GM12878 (cell line): ENCODE data around the gene ASIC2. TPM values are rescaled to one million over a fixed set of nuclear protein-coding genes. Genes with fewer than 3 reads are reported as not detected.

Source experiments
- ATAC-seq: fragments of 200-7000 bp; cut with Tn5 transposase; 3 replicates; pipeline ENCODE4 v1.9.1; 2020; ENCODE audit warnings: mild to moderate bottlenecking, moderate library complexity
- BruUV-seq: library from RNA; stranded (reverse); fragments of 400-500 nt; replicated peaks from 2 replicates; lab custom pipeline; 2021; lab: Mats Ljungman, UMichigan
- CTCF ChIA-PET: fragments of 300-600 bp; sonication (Branson Sonifier 250); formaldehyde crosslinking; extraction: SDS; loops from one replicate; lab custom pipeline; 2021; ENCODE audit warnings: inconsistent platforms; lab: Yijun Ruan, JAX
- POLR2A ChIA-PET: fragments of 350-600 bp; formaldehyde crosslinking; extraction: SDS; loops from one replicate; lab custom pipeline; 2021; ENCODE audit warnings: inconsistent platforms; lab: Charles Lee
- RAD21 ChIA-PET: fragments of 300-600 bp; sonication (Branson Sonifier 250); formaldehyde crosslinking; loops from one replicate; lab custom pipeline; 2023; ENCODE audit warnings: antibody characterized with exemption; ENCODE audit not compliant: unreplicated experiment; lab: Charles Lee
- SMC1A ChIA-PET: fragments of 300-600 bp; sonication (Branson Sonifier 250); formaldehyde crosslinking; loops from one replicate; lab custom pipeline; 2023; ENCODE audit not compliant: unreplicated experiment, uncharacterized antibody; lab: Charles Lee
- DNase-seq: peaks from one replicate; pipeline ENCODE4 v3.0.0-alpha.2; 2011; ENCODE audit warnings: low read depth, low spot score
- FAIRE-seq: peaks from 3 replicates; lab custom pipeline; 2011; peaks lifted over from hg19 to GRCh38; lab: Jason Lieb, UNC
- H2AFZ ChIP-seq: 2 replicates; pipeline ENCODE4 v1.6.0; 2011; ENCODE audit warnings: low read depth, low read length, control low read depth; ENCODE audit not compliant: control insufficient read depth
- H3K27ac ChIP-seq: 2 replicates; pipeline ENCODE4 v1.5.1; 2011; ENCODE audit warnings: control low read depth; ENCODE audit not compliant: control insufficient read depth, insufficient read depth
- H3K27me3 ChIP-seq, 2 experiments: replicated peaks in 1 of 2; 2 replicates each; pipeline versions ENCODE4 v1.6.0 to v1.6.1; 2011; ENCODE audit warnings: low read length in 1 of 2; ENCODE audit not compliant: control insufficient read depth in 2 of 2, insufficient read depth in 2 of 2
- H3K36me3 ChIP-seq, 2 experiments: 2 replicates each; pipeline ENCODE4 v1.5.1; 2011; ENCODE audit warnings: low read length in 1 of 2; ENCODE audit not compliant: control insufficient read depth in 2 of 2, insufficient read depth in 2 of 2
- H3K4me1 ChIP-seq: 2 replicates; pipeline ENCODE4 v1.6.1; 2011; ENCODE audit warnings: mild to moderate bottlenecking, low read length, moderate library complexity, mixed read lengths; ENCODE audit not compliant: control insufficient read depth, insufficient read depth
- H3K4me2 ChIP-seq: 2 replicates; pipeline ENCODE4 v1.6.0; 2011; ENCODE audit warnings: control low read depth; ENCODE audit not compliant: control insufficient read depth, insufficient read depth
- H3K4me3 ChIP-seq: fragments of 200-600 bp; sonication (generic); 2 replicates; pipeline ENCODE4 v1.5.1; 2016
- H3K79me2 ChIP-seq: 2 replicates; pipeline ENCODE4 v1.6.0; 2011; ENCODE audit warnings: low read length; ENCODE audit not compliant: control insufficient read depth, insufficient read depth
- H3K9ac ChIP-seq: 2 replicates; pipeline ENCODE4 v1.8.0; 2011; ENCODE audit warnings: low read length, control low read depth, mixed read lengths; ENCODE audit not compliant: control insufficient read depth, insufficient read depth
- H3K9me3 ChIP-seq: replicated peaks from 3 replicates; pipeline ENCODE4 v1.5.1; 2011; ENCODE audit warnings: mild to moderate bottlenecking, low read length; ENCODE audit not compliant: control insufficient read depth, insufficient read depth
- H4K20me1 ChIP-seq: 2 replicates; pipeline ENCODE4 v1.6.0; 2011; ENCODE audit not compliant: control insufficient read depth, insufficient read depth
- BHLHE40 ChIP-seq, 2 experiments: fragments of 450-650 bp in 1 of 2; IDR thresholded peaks; 2 replicates each; pipeline ENCODE4 v1.6.1; 2011 to 2017; ENCODE audit warnings: low read depth in 2 of 2, borderline replicate concordance in 1 of 2, improper control_type of control experiment in 1 of 2, low read length in 1 of 2, mild to moderate bottlenecking in 1 of 2
- CBX5 ChIP-seq: sonication (generic); IDR thresholded peaks from 2 replicates; pipeline ENCODE4 v1.6.1; 2016; ENCODE audit warnings: low read depth, moderate library complexity, mild to moderate bottlenecking, inconsistent platforms
- CHD2 ChIP-seq: IDR thresholded peaks from 2 replicates; pipeline ENCODE4 v1.6.1; 2011; ENCODE audit warnings: low read depth, low read length, improper control_type of control experiment, borderline replicate concordance
- E4F1 ChIP-seq: fragments of 450-650 bp; IDR thresholded peaks from 2 replicates; pipeline ENCODE4 v1.6.1; 2018; ENCODE audit warnings: borderline replicate concordance, mild to moderate bottlenecking; ENCODE audit not compliant: partially characterized antibody
- KDM1A ChIP-seq: fragments of 200-600 bp; sonication (generic); IDR thresholded peaks from 2 replicates; pipeline ENCODE4 v1.6.1; 2016; ENCODE audit warnings: borderline replicate concordance
- TARDBP ChIP-seq: IDR thresholded peaks from 2 replicates; pipeline ENCODE4 v1.6.1; 2016; ENCODE audit warnings: borderline replicate concordance
- TCF3 ChIP-seq: IDR thresholded peaks from 2 replicates; pipeline ENCODE4 v1.6.1; 2012; ENCODE audit warnings: low read depth, mild to moderate bottlenecking, low read length, borderline replicate concordance; ENCODE audit not compliant: insufficient read depth
- WGBS: methylation state at CpG from one replicate; pipeline ENCODE4 v1.1.6; 2016; ENCODE audit warnings: low lambda C conversion rate; ENCODE audit not compliant: insufficient replicate concordance, insufficient coverage; ENCODE audit errors: missing lambda C conversion rate; 5-methylcytosine and 5-hydroxymethylcytosine counted together
- in situ Hi-C: fragments of 300-500 bp; cut with MboI; formaldehyde crosslinking; loops from 9 replicates; pipeline ENCODE4 v1.14.3; 2018; ENCODE audit warnings: mixed read lengths
- intact Hi-C: fragments of 100-400 bp; cut with micrococcal nuclease; formaldehyde crosslinking; loops from one replicate; pipeline ENCODE4 v1.14.2; 2022; ENCODE audit not compliant: unreplicated experiment
- polyA plus RNA-seq, 11 experiments: library from polyadenylated mRNA; depleted of rRNA in 4 of 11; unstranded in 6 of 11; stranded (reverse) in 5 of 11; fragments of >200 nt; fragmentation: Nextera tagmentation in 4 of 11; fragmentation: Illumina TruSeq in 1 of 11; extraction: Ambion mirVana in 4 of 11; extraction: Trizol in 1 of 11; gene quantifications; 1 replicate in 1 of 11; 2 replicates in 10 of 11; pipeline versions ENCODE4 v1.2.1 to v1.2.3, GENCODE V29; 2011 to 2016; ENCODE audit warnings: inconsistent platforms in 2 of 11, missing spikeins in 2 of 11, low read depth in 1 of 11
- total RNA-seq, 4 experiments: library from RNA; depleted of rRNA in 3 of 4; stranded (reverse); fragments of >200 nt in 3 of 4; fragmentation: Illumina TruSeq in 1 of 4; extraction: Trizol in 1 of 4; gene quantifications; 2 replicates each; pipeline versions ENCODE4 v1.2.1 to v1.2.3, GENCODE V29; 2013 to 2021

The ASIC2 gene
- total and polyA plus RNA-seq, 10 of the 15 experiments (the other 5 are each of a cell fraction or from before 2014, with no cell fraction given), result not detected

- Histone ChIP-seq H4K20me1 (no peaks in the 10 kb centered on the region), H3K36me3 (no peaks in the 10 kb centered on the region), H3K9me3 (no peaks in the 10 kb centered on the region), H2AFZ (no peak overlapping the region), H3K79me2 (no peaks in the 10 kb centered on the region), H3K4me1 (no peaks in the 10 kb centered on the region), H3K9ac (no peak overlapping the region), H3K27me3 (peaks cover 2 to 3% of the 10 kb centered on the region in 2 experiments; a peak in 3 of 4 replicates), H3K27ac (no peak overlapping the region), H3K4me3 (no peak overlapping the region)
- in situ Hi-C loops (no loop called here), intact Hi-C loops (no loop called here)
- no peak for FAIRE-seq
- 2% methylated on average over 3 of the region's 3 CpGs for WGBS
- ChIA-PET CTCF (interaction anchor here (0.8 kb wide), 1 partner anchor 385 kb away, joined by 3 read pairs; no protein-coding TSS in a partner anchor), RAD21 (no interaction called here), SMC1A (no interaction called here), POLR2A (no interaction called here)
- no peak for DNase-seq
- no peak for ATAC-seq
- no TSS peak for BruUV-seq
- TF ChIP-seq KDM1A, result no peak
- TF ChIP-seq, all 136 proteins: peak for 0
- no peak overlapping the region for H3K4me2 ChIP-seq
Measured at GRCh38 chr17:33285413-33285812, 7.7 kb downstream of the ASIC2 start.

- SMC1A ChIA-PET, result no interaction called here
- in situ Hi-C loops, result no loop called here
- Histone ChIP-seq H3K27me3 (peaks cover 3% of the 10 kb centered on the region in 2 experiments; a peak in 3 of 4 replicates), H3K27ac (no peak overlapping the region), H3K4me1 (no peaks in the 10 kb centered on the region), H3K9ac (no peak overlapping the region)
- POLR2A ChIA-PET, result no interaction called here
- TF ChIP-seq CHD2, result no peak
- TF ChIP-seq BHLHE40 (IDR thresholded peaks at IDR 0.05; ENCODE audit: borderline replicate concordance in 1 of 2, low read depth in 2 of 2, low read length in 1 of 2), result no peak
- no peak for TF ChIP-seq TARDBP
- no peak for TF ChIP-seq CBX5
- TF ChIP-seq TCF3, result no peak
- no peak for TF ChIP-seq E4F1
- TF ChIP-seq, all 136 proteins: peak for 0
- H3K4me3 ChIP-seq, result no peak overlapping the region
- no TSS peak for BruUV-seq
- RAD21 ChIA-PET, result no interaction called here
- no peak overlapping the region for H2AFZ ChIP-seq
- H3K36me3 ChIP-seq, result no peaks in the 10 kb centered on the region
- WGBS, result 6% methylated on average over 4 of the region's 4 CpGs
- intact Hi-C loops, result no loop called here
- no peaks in the 10 kb centered on the region for H3K79me2 ChIP-seq
- no peak for ATAC-seq
- H3K4me2 ChIP-seq, result no peak overlapping the region
- no peak for FAIRE-seq
- H3K9me3 ChIP-seq, result no peaks in the 10 kb centered on the region
- CTCF ChIA-PET, result no interaction called here
- no peaks in the 10 kb centered on the region for H4K20me1 ChIP-seq
- DNase-seq, result no peak
Measured at GRCh38 chr17:33284022-33284421, 9.1 kb downstream of the ASIC2 start.
